Activated naive CD8-positive, alpha-beta T cell treated with anti-CD3 and anti-CD28 coated beads, Interleukin-2, amount 50 U/mL, for 16 hours (primary cell): Measurements from ENCODE around the gene SSH2.
"Not testable (repeated sequence)": the region's sequence is repeated elsewhere in the genome, so short reads cannot be mapped to it uniquely, and the experiment has no call there.

Experiments
- DNase-seq: peaks from one replicate; pipeline ENCODE4 v3.0.0-alpha.2; 2020; ENCODE audit warnings: low read depth, low spot score

The SSH2 gene

GRCh38 chr17:29929006-29929532 is 959 bp downstream of the SSH2 start:
- no peak for DNase-seq

DNA sequence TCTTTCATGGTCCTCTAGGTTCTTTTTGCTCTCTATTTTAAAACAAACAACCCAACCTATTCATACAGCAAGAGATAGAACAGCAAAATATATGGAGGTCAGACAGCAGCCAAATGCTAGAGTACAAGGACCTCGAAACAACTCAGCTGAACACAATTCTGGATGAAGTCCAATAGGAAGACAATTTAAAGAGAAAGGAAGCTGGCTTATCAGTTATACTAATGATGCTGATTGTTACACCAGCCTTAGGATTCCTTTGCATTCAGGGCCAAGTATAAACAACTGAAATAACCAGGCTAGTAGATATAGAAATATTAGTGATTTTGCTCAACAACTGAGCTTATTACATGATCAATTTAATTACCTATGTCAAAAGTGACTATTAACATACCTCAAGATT is 2.5 kb downstream of the SSH2 start:
- no peak for DNase-seq

DNA sequence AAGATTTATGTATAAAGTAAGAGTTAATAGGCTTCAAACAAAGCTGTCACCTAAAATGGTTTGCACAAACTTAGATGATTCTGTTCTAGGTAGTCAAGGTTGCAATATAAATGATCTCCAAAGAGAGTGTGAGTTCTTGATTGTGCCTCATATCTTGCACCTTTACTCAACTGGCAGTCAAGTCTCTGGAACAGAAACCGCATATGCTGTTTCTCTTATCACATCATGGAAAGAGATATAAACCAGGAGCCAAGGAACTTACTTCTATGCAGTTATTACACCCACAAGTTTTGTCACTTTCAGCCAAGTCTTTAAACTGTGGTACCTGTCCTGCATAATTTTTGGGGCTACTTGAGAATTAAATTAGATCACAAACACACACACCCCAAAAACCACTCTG is 5.2 kb downstream of the SSH2 start:
- DNase-seq, result no peak

DNA sequence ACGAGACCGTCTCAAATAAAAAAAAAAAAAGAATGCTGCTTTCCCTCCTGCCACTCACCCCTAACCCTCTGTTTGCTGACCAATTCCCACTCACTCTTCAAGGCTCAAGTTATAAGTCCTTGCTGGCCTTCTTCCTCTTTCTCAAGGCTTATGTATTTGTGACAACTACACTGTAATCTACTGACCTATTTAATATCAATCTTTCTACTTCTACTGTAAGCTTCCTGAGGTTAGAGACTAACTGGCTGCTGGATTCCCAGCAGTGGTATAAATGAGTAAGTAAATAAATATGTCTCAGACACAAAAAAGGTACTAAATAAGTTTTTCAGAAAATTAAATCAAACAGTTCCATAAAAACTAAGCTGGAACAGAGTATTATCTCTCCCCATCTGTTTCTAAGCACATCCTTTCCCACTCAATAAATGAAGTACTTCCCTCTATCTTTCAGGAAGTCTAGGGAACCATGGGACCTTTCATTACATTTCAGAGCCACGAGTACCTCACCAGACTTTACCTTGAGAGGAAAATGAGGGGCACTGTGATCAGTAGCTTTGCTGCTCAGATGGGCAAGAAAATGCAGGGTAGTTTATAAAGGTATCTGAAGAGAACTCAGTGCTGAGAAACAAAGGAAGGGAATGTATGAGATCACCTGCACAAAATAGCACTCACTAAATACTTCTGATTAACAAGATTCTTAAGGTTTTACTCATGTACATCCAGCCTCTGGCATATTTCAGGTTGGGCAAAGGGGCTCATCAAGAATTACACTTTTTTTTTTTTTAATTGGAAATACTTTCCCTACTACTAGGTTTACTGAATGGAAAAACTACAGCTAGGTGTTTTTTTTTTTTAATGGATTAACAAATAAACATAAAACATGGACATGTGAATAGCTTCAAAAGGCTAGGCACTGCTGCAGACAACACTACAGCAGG is 10.8 kb downstream of the SSH2 start:
- DNase-seq, result no peak

DNA sequence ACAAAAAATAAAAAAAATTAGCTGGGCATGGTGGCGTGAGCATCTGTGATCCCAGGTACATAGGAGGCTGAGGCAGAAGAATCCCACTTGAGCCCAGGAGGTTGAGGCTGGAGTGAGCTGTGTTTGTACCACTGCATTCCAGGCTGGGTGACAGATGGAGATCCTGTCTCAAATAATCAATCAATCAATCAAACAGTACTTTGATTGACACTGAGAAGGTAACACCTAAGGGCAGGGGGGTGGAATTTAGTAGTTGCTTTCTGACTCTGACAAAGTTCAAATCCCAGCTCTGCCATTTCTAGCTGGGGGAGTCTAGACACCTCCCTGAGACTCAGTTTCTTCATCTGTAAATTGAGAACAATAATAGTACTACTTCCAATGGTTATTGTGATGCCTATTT is 12.0 kb downstream of the SSH2 start:
- DNase-seq, result no peak

DNA sequence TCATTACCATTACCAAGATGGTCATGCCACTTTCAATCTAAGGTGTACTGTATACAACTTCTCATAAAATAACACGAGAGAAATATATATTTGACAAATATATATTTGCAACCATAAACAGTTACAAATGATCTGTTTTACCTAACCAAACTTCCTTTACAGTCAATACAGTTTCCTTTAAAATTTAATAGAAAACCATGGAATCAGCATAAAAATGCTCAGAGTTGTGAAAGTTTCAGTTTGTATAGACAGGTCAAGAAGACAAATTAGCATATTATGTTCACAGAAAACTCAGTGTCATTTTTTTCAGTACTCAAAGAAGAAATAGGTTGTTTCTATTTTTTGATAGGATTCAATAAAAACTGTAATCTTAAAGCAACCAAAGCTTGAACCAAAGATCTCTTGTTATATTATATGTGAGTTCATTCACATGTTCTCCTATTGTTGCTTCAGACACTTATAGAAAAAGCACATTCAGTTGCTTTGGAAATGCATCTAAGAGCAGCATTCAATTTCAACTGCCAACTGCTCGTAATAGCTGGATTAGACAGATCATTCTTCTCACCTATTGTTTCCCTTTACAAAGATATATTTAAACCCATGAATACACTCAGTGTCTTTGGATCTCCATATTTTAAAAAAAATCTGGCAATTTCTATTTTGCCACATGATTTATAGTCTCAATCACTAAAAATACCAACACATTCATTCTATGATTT is 15.1 kb downstream of the SSH2 start:
- no peak for DNase-seq

GRCh38 chr17:29911641-29912177 is 18.3 kb downstream of the SSH2 start:
- no peak for DNase-seq

DNA sequence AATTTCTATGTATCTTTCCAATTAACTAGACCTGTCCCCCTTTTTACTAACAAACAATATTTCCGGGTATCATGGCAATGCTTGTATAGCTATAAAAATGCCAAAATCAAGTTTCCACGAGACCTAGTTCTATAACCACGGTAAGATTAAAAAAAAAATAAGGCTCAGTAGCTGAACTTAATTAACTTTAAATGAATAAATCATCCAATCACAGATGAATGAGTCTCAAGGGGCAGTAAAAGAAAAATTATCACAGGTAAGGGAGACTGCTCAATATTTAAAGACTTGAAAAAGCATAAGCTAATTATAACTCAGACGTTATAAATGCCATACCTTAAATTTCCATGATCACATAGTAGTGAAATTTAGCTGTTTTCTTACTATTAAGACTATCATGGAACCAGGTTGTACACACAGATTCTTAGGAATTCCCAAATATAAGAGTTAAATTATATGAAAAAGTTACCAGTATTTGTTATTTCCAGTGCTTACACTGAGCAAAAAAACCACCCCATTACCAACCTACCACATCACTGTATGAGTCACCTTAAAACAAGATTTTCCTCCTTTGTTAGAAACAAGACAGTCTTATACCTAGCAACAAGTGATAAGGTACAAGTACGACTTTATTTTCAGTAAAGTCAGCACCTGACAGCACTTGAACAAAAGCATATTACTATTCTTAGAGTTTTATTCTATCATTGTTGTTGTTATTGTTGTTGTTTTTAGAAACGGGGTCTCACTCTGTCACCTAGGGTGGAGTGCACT is 20.6 kb downstream of the SSH2 start:
- no peak for DNase-seq

DNA sequence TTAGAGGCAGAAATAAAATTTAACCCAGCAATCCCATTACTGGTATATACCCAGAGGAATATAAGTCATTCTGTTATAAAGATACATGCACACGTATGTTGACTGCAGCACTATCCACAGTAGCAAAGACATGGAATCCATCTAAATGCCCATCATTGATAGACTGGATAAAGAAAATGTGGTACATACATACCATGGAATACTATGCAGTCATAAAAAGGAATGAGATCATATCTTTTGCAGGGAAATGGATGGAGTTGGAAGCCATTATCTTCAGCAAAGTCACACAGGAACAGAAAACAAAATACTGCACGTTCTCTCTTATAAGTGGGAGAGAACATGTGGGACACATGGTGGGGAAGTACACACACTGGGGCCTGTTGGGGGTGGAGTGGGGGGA is 23.1 kb downstream of the SSH2 start:
- DNase-seq, result no peak

GRCh38 chr17:29905879-29906167 is 24.2 kb downstream of the SSH2 start:
- no peak for DNase-seq

- no peak for DNase-seq
Measured at GRCh38 chr17:29905086-29905878, 24.7 kb downstream of the SSH2 start.

DNA sequence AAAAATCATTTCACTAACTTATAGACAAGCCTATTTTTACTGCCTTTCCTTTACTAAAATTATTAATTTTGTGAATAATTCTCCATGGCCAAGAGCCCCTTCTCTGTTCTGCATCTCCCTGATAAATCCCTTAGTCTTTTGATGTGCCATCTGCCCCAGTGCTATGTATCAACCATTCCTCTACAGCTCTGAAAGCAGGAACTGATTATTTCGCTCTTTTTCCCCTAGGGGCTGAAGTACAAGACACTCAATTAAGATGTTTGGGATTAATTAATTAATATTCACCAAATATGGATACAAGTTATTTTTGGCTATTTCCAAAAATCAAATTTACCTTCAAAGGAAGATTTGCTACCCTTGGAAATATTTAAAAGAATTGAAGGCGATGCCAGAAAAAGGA is 26.6 kb downstream of the SSH2 start:
- no peak for DNase-seq

- not testable (repeated sequence) for DNase-seq
Measured at GRCh38 chr17:29897136-29897535, 32.9 kb downstream of the SSH2 start.

- DNase-seq, result no peak
Measured at GRCh38 chr17:29892201-29892600, 37.8 kb downstream of the SSH2 start.

DNA sequence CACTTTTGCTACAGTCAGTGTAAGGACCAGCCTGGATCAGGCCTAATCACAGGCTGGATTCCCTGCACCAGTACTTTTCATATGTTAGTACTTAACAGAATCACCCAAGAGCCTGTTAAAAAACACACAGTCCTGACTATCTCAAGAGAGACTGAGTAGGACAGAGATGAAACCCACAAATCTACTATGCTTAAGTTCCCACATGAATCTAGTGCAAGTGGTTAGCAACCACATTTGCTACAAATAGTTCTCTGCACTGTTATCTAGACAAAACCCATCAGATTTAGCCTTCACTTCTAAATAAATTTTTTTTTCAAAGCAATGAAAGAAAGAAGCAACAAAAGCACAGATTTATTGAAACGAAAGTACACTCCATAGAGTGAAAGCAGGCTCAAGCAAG is 38.9 kb downstream of the SSH2 start:
- no peak for DNase-seq

GRCh38 chr17:29885031-29885640 is 44.9 kb downstream of the SSH2 start:
- no peak for DNase-seq

DNA sequence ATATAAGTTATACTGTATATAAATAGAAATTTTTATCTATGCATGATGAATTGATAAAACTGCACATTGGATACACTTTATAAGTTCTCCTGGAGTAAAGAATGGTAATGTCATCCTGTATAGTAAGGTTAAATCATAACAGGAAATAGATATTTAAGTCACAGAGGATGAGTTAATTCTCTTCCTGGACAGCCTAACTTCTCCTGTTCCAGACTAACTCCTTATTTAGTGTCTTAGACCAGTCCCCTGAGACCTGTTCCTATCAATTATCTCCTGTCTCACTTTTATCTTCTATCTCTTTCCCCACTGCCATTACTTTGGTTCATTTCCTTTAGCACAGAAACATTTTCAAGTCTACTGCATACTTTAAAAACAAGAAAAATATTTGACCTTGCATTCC is 46.5 kb downstream of the SSH2 start:
- no peak for DNase-seq

- DNase-seq, result no peak
Measured at GRCh38 chr17:29881256-29881655, 48.8 kb downstream of the SSH2 start.

DNA sequence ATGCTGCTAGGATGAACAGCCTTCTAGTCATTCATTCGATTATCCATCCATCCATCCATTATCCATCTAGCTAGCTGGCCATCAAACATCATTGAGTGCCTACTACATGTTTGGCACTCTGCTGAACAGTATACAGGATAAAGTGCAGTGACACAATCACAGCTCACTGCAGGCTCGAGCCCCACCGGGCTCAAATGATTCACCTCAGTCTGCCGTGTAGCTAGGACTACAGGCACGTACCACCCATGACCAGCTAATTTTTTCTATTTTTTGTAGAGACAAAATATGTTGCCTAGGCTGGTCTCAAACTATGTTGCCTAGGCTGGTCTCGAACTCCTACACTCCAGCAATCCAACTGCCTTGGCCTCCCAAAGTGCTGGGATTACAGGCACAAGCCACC is 50.0 kb downstream of the SSH2 start:
- DNase-seq, result no peak

GRCh38 chr17:29874931-29875596 is 55.0 kb downstream of the SSH2 start:
- no peak for DNase-seq
